ENCODE measurements around the gene ABLIM2.

Gene ABLIM2

DNA sequence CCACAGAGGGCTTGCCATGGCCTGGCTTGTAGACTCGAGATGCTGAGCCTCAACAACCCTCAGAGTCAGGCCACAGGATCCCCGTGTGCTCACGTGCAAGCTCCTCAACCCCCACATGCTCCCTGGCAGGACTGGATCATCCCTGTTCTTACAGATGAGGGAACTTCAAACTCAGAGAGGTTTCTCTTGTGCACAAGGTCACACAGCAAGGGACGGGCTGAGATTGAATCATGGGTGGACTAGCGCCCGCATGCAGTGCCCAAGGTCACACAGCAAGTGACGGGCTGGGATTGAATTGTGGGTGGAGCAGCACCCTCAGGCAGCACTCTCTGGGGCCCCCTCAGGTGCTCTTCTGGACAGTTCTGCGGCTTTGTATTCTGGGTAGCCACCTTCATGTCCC lies 158.4 kb downstream of the ABLIM2 start:
- H3K27me3 Mint-ChIP-seq (ENCODE audit: low read depth) = no peaks in the 10 kb centered on the region

DNA sequence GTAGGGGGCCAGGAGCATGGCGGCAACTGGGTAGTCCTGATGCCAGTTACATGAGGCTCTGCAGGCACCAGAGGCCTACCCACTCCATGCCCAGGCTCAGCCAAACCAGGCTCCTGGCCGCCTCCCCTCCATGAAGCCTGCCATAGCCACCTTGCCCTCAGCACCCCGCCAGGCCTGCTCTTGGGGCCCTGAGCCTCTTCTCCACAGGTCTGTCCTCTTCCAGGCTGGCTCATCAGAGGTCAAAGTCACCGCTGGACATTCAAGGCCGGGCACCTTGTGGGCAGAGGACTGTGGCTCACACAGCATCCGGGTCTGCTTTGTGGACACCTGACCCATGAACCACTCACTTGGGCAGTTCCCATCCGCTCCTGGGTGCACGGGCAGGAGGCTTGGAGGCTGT lies 158.9 kb downstream of the ABLIM2 start:
- Mint-ChIP-seq H3K9me3 (no peaks in the 10 kb centered on the region), H3K27ac (no peak overlapping the region), H3K27me3 (ENCODE audit: low read depth) (no peaks in the 10 kb centered on the region), H3K4me3 (no peak overlapping the region), H3K4me1 (ENCODE audit: low read depth) (no peaks in the 10 kb centered on the region), H3K36me3 (ENCODE audit: low read depth) (no peaks in the 10 kb centered on the region)

More for the DNA sequence above, 158.4 kb downstream of the ABLIM2 start:
- Mint-ChIP-seq H3K4me3 (no peak overlapping the region), H3K27ac (no peak overlapping the region), H3K9me3 (no peaks in the 10 kb centered on the region), H3K36me3 (ENCODE audit: low read depth) (no peaks in the 10 kb centered on the region), H3K4me1 (ENCODE audit: low read depth) (no peaks in the 10 kb centered on the region)

DNA sequence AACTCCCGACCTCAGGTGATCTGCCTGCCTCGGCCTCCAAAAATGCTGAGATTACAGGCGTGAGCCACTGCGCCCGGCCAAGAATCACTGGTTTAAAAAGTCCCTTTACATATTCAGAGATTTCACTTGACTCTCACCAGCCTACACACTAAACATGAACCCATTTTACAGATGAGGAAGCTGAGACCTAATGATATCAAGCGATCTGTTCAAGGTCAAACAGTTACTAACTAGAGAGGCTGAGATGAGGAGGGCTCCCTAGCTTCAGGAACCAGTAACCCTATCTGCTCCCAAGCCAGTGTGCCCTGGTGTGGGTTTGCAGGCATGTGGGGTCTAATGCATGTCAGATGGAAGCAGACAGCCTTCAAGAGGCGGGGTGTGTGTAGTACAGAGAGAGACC lies 159.3 kb downstream of the ABLIM2 start:
- H3K9me3 Mint-ChIP-seq = no peaks in the 10 kb centered on the region

DNA sequence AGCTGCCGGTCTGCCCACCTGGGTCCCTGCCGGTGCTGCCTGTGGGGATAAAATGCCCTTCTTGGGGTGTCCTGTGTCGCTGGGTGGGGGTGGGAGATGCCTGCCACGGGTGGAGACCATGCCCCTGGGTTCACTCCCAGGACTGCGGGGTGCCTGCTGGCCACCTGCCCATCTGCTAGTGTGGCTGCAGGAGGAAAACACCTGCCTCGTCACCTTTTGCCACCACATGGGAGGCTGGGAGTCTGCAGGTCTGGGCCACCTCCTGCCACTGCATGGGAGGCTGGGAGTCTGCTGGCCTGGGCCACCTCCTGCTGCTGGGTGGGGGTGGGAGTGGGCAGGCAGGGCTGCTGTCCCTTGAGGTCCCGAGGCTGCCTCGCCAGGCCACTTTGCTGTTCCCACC lies 160.2 kb downstream of the ABLIM2 start:
- no peaks in the 10 kb centered on the region for H3K4me1 Mint-ChIP-seq (ENCODE audit: low read depth)
- no peak overlapping the region for H3K27ac Mint-ChIP-seq

More for the DNA sequence above, 159.3 kb downstream of the ABLIM2 start:
- no peak overlapping the region for H3K4me3 Mint-ChIP-seq
- no peak overlapping the region for H3K27ac Mint-ChIP-seq
- H3K27me3 Mint-ChIP-seq (ENCODE audit: low read depth) = no peaks in the 10 kb centered on the region
- no peaks in the 10 kb centered on the region for H3K4me1 Mint-ChIP-seq (ENCODE audit: low read depth)
- no peaks in the 10 kb centered on the region for H3K36me3 Mint-ChIP-seq (ENCODE audit: low read depth)

DNA sequence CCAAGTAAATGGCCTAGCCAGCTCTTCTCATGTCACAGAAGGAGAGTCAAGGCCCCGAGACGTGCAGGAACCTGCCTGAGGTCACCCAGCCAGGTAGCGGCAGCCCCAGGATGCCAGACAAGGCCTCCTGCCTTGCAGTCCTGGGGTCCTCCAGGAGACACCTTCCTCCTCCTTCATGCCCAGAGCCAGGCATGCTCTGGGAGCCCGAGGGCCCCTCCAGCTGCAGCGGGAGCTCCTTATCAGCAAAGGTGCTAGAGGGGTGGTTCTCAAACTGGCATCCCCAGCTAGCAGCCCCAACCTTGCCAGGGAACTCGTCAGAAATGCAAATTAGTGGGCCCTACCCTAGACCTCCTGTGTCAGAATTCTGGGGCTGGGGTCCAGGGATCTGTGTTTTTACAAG lies 162.7 kb downstream of the ABLIM2 start:
- no peak overlapping the region for H3K27ac Mint-ChIP-seq
- no peaks in the 10 kb centered on the region for H3K4me1 Mint-ChIP-seq (ENCODE audit: low read depth)
- no peaks in the 10 kb centered on the region for H3K36me3 Mint-ChIP-seq (ENCODE audit: low read depth)
- H3K9me3 Mint-ChIP-seq = no peaks in the 10 kb centered on the region
- no peak overlapping the region for H3K4me3 Mint-ChIP-seq
- H3K27me3 Mint-ChIP-seq (ENCODE audit: low read depth) = no peaks in the 10 kb centered on the region

More for the DNA sequence above, 160.2 kb downstream of the ABLIM2 start:
- Mint-ChIP-seq H3K27me3 (ENCODE audit: low read depth) (no peaks in the 10 kb centered on the region), H3K9me3 (no peaks in the 10 kb centered on the region), H3K36me3 (ENCODE audit: low read depth) (no peaks in the 10 kb centered on the region), H3K4me3 (no peak overlapping the region)

DNA sequence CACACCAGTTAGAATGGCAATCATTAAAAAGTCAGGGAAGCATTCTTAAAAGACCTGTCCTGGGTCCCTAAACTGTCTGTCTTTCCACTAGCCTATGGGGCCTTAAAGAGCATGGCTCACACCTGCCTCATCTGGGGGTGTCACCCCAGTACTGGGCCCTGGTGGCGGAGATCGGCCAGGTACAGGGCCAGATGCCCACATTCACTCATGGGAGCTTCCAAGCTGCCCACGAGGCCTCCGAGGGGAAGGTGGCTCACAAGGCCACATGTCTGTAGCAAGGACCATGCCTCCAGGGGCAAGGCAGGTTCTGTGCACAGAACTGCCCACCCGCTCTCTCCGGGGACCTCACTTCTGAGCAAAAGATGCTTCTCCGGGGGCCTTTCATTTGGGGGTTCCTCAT lies 163.5 kb downstream of the ABLIM2 start:
- no peaks in the 10 kb centered on the region for H3K4me1 Mint-ChIP-seq (ENCODE audit: low read depth)
- no peaks in the 10 kb centered on the region for H3K27me3 Mint-ChIP-seq (ENCODE audit: low read depth)
- no peak overlapping the region for H3K27ac Mint-ChIP-seq
- H3K36me3 Mint-ChIP-seq (ENCODE audit: low read depth) = no peaks in the 10 kb centered on the region
- H3K9me3 Mint-ChIP-seq = no peaks in the 10 kb centered on the region
- no peak overlapping the region for H3K4me3 Mint-ChIP-seq

DNA sequence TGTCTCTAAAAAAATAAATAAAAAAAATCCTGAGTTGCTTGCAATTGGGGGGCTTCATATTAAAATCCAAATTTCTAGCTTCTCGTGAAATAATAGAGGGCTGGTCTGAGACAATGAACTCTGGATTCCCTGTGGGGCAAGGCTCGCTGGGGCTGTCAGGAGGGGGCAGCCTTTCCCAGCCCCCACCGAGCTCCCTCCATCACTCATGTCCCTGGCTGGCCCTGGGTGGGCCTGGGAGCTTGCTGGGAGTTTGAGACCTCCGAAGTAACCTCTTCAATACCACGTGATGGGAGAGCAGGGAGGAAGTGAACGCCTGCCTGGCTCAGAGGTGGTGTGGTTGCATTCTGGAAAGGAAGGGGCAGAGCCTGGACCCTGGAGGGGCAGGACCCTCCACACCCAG lies 164.9 kb downstream of the ABLIM2 start:
- Mint-ChIP-seq H3K27ac (no peak overlapping the region), H3K36me3 (ENCODE audit: low read depth) (no peaks in the 10 kb centered on the region), H3K9me3 (no peaks in the 10 kb centered on the region), H3K4me3 (no peak overlapping the region), H3K27me3 (ENCODE audit: low read depth) (no peaks in the 10 kb centered on the region), H3K4me1 (ENCODE audit: low read depth) (no peaks in the 10 kb centered on the region)

DNA sequence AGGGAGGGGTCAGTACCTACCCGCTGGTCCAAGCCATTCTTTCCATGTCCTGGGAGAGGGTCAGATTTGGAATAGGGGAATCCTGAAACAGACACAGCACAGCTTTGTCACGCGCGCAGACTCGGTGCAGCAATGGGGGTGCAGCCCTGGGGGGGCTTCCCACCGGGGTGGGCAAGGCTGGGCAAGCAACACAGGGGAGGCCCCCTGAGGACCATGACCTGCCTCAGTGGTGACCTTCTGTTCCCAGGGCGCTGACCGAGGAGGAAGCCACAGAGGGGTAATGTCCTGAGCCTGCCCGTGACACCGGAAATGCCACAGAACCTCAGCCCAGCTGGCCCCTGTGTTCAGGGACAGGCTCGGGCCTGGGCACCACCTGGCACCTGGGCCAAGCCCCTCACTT lies 165.8 kb downstream of the ABLIM2 start:
- no peaks in the 10 kb centered on the region for H3K9me3 Mint-ChIP-seq
- no peaks in the 10 kb centered on the region for H3K4me1 Mint-ChIP-seq (ENCODE audit: low read depth)
- no peaks in the 10 kb centered on the region for H3K36me3 Mint-ChIP-seq (ENCODE audit: low read depth)
- H3K27ac Mint-ChIP-seq = no peak overlapping the region
- H3K27me3 Mint-ChIP-seq (ENCODE audit: low read depth) = no peaks in the 10 kb centered on the region
- no peak overlapping the region for H3K4me3 Mint-ChIP-seq

DNA sequence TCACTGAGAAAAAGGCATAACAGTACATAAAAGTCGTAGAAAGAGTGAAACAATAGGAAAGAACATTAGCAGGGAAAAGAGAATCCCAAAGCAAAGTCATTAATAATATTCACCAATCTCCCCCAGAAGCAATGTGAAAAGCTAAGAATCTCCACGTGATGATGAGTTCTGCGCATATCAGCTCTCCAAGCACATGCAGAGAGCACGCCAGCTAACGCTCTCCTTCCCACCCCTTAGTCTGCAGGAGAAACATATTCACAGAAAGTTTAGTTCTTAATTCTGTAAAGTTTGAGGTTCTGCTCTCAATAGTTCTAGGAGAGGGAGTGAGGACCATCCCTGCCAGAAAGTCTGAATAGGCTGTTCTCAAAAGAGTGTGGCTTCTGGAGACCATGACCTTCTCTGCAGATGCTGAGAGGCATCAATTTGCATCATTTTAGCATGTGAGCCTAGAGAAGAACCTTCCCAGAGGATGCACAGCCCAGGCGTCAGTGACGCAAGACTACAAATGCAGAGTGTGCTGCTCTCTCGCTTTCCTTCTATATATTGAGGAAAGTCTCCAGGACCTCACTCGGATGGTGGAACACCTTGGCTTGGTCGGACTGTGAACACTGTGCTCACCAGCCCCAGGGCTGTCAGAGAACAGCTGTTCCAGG lies 167.7 kb downstream of the ABLIM2 start:
- Mint-ChIP-seq H3K9me3 (no peaks in the 10 kb centered on the region), H3K27ac (no peak overlapping the region), H3K27me3 (ENCODE audit: low read depth) (peaks cover 3% of the 10 kb centered on the region), H3K4me1 (ENCODE audit: low read depth) (peaks cover 3% of the 10 kb centered on the region), H3K4me3 (no peak overlapping the region), H3K36me3 (ENCODE audit: low read depth) (no peaks in the 10 kb centered on the region)

DNA sequence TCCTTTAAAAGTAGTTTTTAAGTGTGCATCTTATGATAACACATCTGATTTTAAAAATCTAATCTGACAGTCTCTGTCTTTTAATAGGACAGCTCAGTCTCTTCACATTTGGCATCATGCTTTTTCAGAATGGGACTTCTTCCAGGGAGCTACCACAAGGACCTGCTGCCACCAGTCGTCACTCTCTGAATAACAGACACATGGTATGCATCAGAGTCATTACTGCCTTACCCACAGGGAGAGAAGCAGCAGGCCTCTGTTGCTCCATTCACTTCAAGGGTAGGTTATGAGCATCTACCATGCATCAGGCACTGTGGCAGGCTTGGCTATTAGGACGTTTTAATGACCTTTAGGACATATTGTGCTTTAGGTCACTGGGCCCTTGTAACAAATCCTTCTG lies 169.0 kb downstream of the ABLIM2 start:
- Mint-ChIP-seq H3K9me3 (no peaks in the 10 kb centered on the region), H3K27ac (no peak overlapping the region), H3K4me1 (ENCODE audit: low read depth) (peaks cover 5% of the 10 kb centered on the region), H3K4me3 (no peak overlapping the region), H3K27me3 (ENCODE audit: low read depth) (peaks cover 3% of the 10 kb centered on the region), H3K36me3 (ENCODE audit: low read depth) (no peaks in the 10 kb centered on the region)

DNA sequence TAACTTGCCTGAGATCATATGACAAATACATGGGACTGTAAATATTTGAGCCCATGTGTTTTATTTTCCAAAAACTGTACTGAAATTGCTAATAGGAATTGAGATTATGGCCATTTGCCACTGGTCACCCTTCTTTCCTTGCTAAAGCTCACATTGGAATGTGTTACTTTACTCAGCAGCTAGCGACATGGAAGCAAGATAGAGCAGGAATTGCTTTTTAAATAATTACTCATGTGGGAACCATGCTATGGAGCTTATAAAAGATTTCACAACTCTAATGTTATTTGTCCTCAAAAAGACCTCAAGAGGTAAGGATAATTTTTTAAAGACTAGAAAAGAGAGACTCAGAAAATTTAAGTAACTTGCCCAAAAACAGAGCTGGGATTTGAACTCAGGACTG lies 170.2 kb downstream of the ABLIM2 start:
- peaks cover 3% of the 10 kb centered on the region for H3K27me3 Mint-ChIP-seq (ENCODE audit: low read depth)
- H3K9me3 Mint-ChIP-seq = no peaks in the 10 kb centered on the region
- H3K4me3 Mint-ChIP-seq = no peak overlapping the region
- H3K27ac Mint-ChIP-seq = no peak overlapping the region
- H3K4me1 Mint-ChIP-seq (ENCODE audit: low read depth) = peaks cover 5% of the 10 kb centered on the region
- no peaks in the 10 kb centered on the region for H3K36me3 Mint-ChIP-seq (ENCODE audit: low read depth)

DNA sequence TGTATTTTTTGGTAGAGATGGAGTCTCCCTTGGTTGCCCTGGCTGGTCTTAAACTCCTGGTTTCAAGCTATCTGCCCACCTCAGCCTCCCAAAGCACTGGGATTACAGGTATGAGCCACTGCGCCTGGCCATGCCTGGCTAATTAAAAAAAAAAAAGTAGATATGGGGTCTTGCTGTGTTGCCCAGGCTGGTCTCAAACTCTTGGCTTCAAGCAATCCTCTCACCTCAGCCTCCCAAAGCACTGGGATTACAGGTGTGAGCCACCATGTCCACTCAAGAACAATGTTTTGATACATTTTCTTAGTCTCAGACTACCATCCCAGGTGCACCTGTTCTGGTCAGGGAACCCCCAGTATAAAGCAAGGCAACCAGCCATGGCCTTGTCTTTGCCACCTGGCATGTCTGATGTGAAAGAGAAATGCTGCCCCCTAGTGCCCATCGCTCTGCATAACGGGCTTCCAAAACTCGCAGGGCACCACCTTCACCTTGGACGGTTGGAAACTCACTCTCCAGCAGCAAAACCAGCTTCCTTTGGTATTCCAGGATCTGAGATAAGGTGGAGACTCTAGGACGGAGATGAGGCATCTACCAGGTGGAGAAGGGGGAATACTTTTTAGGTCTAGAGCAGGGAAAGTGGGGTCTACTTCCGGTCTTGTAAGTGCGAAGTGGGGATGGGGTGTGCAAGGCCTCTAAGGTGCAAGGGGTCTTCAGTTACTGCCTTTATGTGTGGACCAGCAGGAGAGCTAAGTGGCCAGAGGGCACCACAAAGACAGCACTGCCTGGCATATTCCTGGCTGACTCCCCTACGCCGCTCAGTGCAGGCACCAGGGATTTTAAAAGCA lies 171.2 kb downstream of the ABLIM2 start:
- no peak overlapping the region for H3K4me3 Mint-ChIP-seq
- peaks cover 5% of the 10 kb centered on the region for H3K4me1 Mint-ChIP-seq (ENCODE audit: low read depth)
- no peaks in the 10 kb centered on the region for H3K36me3 Mint-ChIP-seq (ENCODE audit: low read depth)
- H3K27me3 Mint-ChIP-seq (ENCODE audit: low read depth) = peaks cover 3% of the 10 kb centered on the region
- H3K9me3 Mint-ChIP-seq = no peaks in the 10 kb centered on the region
- no peak overlapping the region for H3K27ac Mint-ChIP-seq

DNA sequence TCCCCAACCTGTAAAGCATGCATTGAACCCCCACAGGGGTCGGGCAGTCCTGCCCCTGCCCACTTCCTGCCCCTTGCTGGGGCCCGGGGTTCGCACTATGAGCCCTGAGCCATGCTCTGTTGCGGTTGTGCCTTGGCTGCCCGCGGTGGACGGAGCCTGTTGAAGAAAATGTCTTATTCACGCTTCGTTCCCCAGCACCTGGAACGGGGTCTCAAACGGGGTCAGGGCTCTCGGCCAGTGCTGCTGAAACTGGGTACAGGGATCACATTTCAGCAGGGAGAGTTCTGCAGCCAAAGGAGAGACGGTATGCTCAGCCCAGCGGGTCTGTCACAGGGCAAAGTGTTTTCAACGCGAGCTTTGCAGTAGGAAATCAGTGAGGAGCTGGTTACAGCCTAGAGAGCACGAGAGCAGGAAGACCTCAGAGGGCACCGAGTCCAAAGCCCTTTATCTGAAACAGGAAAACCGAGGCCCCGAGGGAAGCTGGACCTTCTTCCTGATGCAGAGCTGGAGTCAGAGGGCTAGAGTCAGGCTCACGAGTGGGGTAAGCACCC lies 172.6 kb downstream of the ABLIM2 start:
- no peaks in the 10 kb centered on the region for H3K36me3 Mint-ChIP-seq (ENCODE audit: low read depth)
- no peaks in the 10 kb centered on the region for H3K9me3 Mint-ChIP-seq
- no peak overlapping the region for H3K27ac Mint-ChIP-seq
- peaks cover 3% of the 10 kb centered on the region for H3K27me3 Mint-ChIP-seq (ENCODE audit: low read depth)
- H3K4me1 Mint-ChIP-seq (ENCODE audit: low read depth) = peaks cover 8% of the 10 kb centered on the region
- H3K4me3 Mint-ChIP-seq = no peak overlapping the region

DNA sequence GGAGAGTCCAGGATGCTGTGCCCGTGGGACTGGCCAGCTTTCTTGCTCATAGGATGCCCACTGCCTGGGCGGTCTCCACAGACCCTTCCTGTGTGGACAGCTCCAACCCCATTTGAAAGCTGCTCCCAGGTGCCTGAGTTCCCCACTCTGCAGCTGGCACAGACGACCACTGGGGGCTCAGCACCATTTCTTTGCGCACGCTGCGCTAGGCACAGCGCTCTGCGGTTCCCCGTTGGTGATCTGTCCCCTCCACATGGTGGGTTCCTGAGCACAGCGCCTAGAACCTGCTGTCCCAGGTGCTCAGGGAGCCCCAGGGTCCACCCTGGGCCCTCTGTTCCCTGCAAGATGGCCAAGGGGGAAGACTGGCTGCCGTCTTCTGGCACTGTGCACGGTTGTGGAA lies 173.5 kb downstream of the ABLIM2 start:
- Mint-ChIP-seq H3K4me1 (ENCODE audit: low read depth) (peaks cover 8% of the 10 kb centered on the region), H3K9me3 (no peaks in the 10 kb centered on the region), H3K27me3 (ENCODE audit: low read depth) (peaks cover 3% of the 10 kb centered on the region), H3K4me3 (no peak overlapping the region), H3K36me3 (ENCODE audit: low read depth) (no peaks in the 10 kb centered on the region), H3K27ac (no peak overlapping the region)

DNA sequence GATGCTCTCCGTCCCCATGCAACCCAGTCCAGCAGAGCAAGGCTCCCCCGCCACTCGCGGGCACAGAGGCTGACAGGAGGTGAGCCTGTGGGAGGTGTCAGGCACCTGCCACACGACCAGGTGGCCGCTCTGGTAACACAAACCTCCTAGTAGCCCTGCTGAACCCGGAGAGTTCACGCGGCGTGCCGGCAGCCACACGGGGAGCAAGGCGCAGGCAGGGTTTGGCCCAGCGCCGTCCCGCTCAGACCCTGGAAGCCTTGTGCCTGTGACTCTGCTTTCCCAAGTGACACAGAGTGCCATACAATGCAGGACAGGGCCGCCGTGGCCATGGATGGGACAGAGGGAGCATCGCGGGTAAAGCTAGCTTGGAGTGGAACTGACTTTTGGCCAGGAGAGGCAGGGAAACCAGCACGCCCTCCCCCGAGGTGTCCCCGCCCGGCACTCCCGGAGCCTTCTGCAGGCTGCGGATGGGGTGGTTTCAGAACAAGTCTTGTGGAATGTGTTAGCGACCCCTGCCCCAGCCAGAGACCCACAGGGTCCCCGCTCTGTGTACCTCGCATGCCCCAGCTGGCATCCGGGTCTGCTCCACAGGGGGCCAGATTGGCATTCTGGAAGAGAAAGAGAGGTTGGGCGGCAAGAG lies 174.2 kb downstream of the ABLIM2 start:
- peaks cover 3% of the 10 kb centered on the region for H3K27me3 Mint-ChIP-seq (ENCODE audit: low read depth)
- H3K4me1 Mint-ChIP-seq (ENCODE audit: low read depth) = peaks cover 8% of the 10 kb centered on the region
- H3K9me3 Mint-ChIP-seq = no peaks in the 10 kb centered on the region
- no peaks in the 10 kb centered on the region for H3K36me3 Mint-ChIP-seq (ENCODE audit: low read depth)
- no peak overlapping the region for H3K4me3 Mint-ChIP-seq
- H3K27ac Mint-ChIP-seq = no peak overlapping the region
